ENCODE measurements around the gene SCYL3.

SCYL3 gene

GRCh38 chr1:169809370-169810095 is 84.2 kb downstream of the SCYL3 start:
- H3K4me3 ChIP-seq (ENCODE audit: low read depth, low read length) = no peak overlapping the region
- no peaks in the 10 kb centered on the region for H3K9me3 ChIP-seq
- H3K36me3 ChIP-seq = peaks cover 7% of the 10 kb centered on the region
- H3K4me1 ChIP-seq = no peaks in the 10 kb centered on the region
- peak; percentile 55 for TF ChIP-seq CTCF (IDR thresholded peaks at IDR 0.05; ENCODE audit: low read depth, low read length)
- peak; percentile 20 for DNase-seq
- H3K27me3 ChIP-seq = no peaks in the 10 kb centered on the region

- no peaks in the 10 kb centered on the region for H3K4me1 ChIP-seq
- no peak for TF ChIP-seq CTCF (IDR thresholded peaks at IDR 0.05; ENCODE audit: low read depth, low read length)
- no peak for DNase-seq
- no peaks in the 10 kb centered on the region for H3K9me3 ChIP-seq
- H3K36me3 ChIP-seq = peaks cover 8% of the 10 kb centered on the region
- H3K4me3 ChIP-seq (ENCODE audit: low read depth, low read length) = no peak overlapping the region
- no peaks in the 10 kb centered on the region for H3K27me3 ChIP-seq
Measured at GRCh38 chr1:169804941-169805340, 88.8 kb downstream of the SCYL3 start.

- H3K4me3 ChIP-seq (ENCODE audit: low read depth, low read length) = no peak overlapping the region
- DNase-seq = no peak
- no peaks in the 10 kb centered on the region for H3K9me3 ChIP-seq
- no peaks in the 10 kb centered on the region for H3K4me1 ChIP-seq
- H3K27me3 ChIP-seq = no peaks in the 10 kb centered on the region
- TF ChIP-seq CTCF (IDR thresholded peaks at IDR 0.05; ENCODE audit: low read depth, low read length) = no peak
- H3K36me3 ChIP-seq = peaks cover 8% of the 10 kb centered on the region
Measured at GRCh38 chr1:169802888-169803287, 90.8 kb downstream of the SCYL3 start.

Data from BE2C (cell line).